Measurements from ENCODE around the gene TMEM236. TPM values are rescaled to one million over a fixed set of nuclear protein-coding genes. Genes with fewer than 3 reads are reported as not detected.

The TMEM236 gene
- total and polyA plus RNA-seq, 2 experiments from 2014 or later = 0.20 TPM; not detected in 1

DNA sequence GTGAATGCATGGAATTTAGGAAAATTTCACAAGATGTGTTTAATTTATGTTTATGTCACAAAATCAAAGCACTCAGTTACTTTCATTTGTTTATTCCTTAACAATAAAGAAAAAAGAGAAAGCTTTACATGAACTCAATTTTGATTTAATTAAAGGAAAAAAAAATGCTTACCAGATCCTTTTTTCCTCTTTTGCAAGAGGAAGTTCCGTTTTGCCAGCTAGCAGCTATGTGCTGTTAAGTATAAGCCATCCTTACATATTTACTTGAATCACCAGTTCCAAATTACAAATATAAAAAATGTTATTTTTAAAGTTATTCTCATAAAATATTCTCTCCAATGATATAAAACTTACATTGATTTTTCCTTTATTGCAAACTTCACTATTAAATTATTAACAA, 69.9 kb downstream of the TMEM236 start:
- H3K27me3 ChIP-seq = no peaks in the 10 kb centered on the region
- no peak overlapping the region for H3K27ac ChIP-seq
- TF ChIP-seq, protein P1, sequence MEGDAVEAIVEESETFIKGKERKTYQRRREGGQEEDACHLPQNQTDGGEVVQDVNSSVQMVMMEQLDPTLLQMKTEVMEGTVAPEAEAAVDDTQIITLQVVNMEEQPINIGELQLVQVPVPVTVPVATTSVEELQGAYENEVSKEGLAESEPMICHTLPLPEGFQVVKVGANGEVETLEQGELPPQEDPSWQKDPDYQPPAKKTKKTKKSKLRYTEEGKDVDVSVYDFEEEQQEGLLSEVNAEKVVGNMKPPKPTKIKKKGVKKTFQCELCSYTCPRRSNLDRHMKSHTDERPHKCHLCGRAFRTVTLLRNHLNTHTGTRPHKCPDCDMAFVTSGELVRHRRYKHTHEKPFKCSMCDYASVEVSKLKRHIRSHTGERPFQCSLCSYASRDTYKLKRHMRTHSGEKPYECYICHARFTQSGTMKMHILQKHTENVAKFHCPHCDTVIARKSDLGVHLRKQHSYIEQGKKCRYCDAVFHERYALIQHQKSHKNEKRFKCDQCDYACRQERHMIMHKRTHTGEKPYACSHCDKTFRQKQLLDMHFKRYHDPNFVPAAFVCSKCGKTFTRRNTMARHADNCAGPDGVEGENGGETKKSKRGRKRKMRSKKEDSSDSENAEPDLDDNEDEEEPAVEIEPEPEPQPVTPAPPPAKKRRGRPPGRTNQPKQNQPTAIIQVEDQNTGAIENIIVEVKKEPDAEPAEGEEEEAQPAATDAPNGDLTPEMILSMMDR (IDR thresholded peaks at IDR 0.05; ENCODE audit: low read depth, low read length) = no peak
- H3K36me3 ChIP-seq = no peaks in the 10 kb centered on the region
- no peaks in the 10 kb centered on the region for H3K9me3 ChIP-seq (ENCODE audit: low read depth)
- DNase-seq (ENCODE audit: low read depth in 1 of 2, low spot score in 1 of 2) = no peak
- no peak overlapping the region for H3K4me3 ChIP-seq
- H3K4me1 ChIP-seq (ENCODE audit: low read depth) = no peaks in the 10 kb centered on the region

DNA sequence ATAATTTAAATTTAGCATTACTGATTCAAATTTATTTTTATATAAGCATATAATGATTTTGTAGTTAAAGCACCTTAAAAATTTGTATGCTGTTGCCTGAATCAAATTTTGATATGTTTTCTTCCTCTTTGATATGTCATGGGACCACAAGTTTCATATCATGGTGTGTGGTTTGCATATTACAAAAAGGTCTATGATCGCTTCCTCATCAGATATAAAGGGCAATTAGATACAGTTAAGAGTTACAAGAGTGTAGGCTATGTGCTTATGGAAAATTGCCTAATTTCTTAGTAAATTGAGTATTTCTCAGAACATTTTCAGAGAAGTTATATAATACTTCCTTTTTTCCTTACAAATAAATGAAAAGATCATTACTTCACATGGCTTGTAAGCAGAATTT, 79.3 kb downstream of the TMEM236 start:
- Histone ChIP-seq H3K27me3 (no peaks in the 10 kb centered on the region), H3K4me3 (no peak overlapping the region), H3K4me1 (ENCODE audit: low read depth) (peaks cover 10% of the 10 kb centered on the region), H3K27ac (no peak overlapping the region), H3K36me3 (no peaks in the 10 kb centered on the region), H3K9me3 (ENCODE audit: low read depth) (no peaks in the 10 kb centered on the region)
- TF ChIP-seq, protein P1 (IDR thresholded peaks at IDR 0.05; ENCODE audit: low read depth, low read length) = no peak
- no peak for DNase-seq (ENCODE audit: low read depth in 1 of 2, low spot score in 1 of 2)

DNA sequence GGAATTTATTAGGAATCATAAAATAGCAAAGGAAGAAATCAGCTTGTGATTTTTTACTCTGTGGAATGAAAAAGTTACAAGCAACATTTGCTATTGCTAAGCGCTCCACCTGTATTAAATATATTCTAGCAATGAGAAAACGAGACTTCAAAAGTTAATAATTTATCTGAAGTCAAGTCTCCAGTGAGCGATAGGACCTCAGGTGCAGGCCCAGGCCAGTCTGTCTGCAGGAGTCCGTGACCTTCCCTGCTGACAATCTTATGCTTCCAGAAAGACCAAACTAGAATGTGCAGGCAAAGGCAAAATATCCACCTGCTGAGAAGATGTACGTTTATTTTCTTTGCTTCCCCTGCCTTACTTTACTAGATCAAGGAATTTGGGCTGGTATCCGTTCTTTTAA, 79.9 kb downstream of the TMEM236 start:
- Histone ChIP-seq H3K27ac (no peak overlapping the region), H3K9me3 (ENCODE audit: low read depth) (no peaks in the 10 kb centered on the region), H3K4me3 (no peak overlapping the region), H3K4me1 (ENCODE audit: low read depth) (peaks cover 15% of the 10 kb centered on the region), H3K27me3 (no peaks in the 10 kb centered on the region), H3K36me3 (no peaks in the 10 kb centered on the region)
- no peak for DNase-seq (ENCODE audit: low read depth in 1 of 2, low spot score in 1 of 2)
- TF ChIP-seq, protein P1 (IDR thresholded peaks at IDR 0.05; ENCODE audit: low read depth, low read length) = no peak

- no peaks in the 10 kb centered on the region for H3K9me3 ChIP-seq (ENCODE audit: low read depth)
- TF ChIP-seq, protein P1 (IDR thresholded peaks at IDR 0.05; ENCODE audit: low read depth, low read length) = no peak
- no peaks in the 10 kb centered on the region for H3K36me3 ChIP-seq
Measured at GRCh38 chr10:17833656-17834055, 81.7 kb downstream of the TMEM236 start.

GRCh38 chr10:17835688-17836087, 83.7 kb downstream of the TMEM236 start:
- DNase-seq (ENCODE audit: low read depth in 1 of 2, low spot score in 1 of 2) = peak; percentile 31 to 59
- H3K4me1 ChIP-seq (ENCODE audit: low read depth) = peaks cover 22% of the 10 kb centered on the region
- H3K4me3 ChIP-seq = no peak overlapping the region
- TF ChIP-seq, protein P1 (IDR thresholded peaks at IDR 0.05; ENCODE audit: low read depth, low read length) = no peak
- no peaks in the 10 kb centered on the region for H3K36me3 ChIP-seq
- H3K27ac ChIP-seq = peak overlapping the region; percentile 39
- H3K9me3 ChIP-seq (ENCODE audit: low read depth) = no peaks in the 10 kb centered on the region
- no peaks in the 10 kb centered on the region for H3K27me3 ChIP-seq

More at GRCh38 chr10:17833656-17834055, 81.7 kb downstream of the TMEM236 start:
- no peak for DNase-seq (ENCODE audit: low read depth in 1 of 2, low spot score in 1 of 2)
- no peaks in the 10 kb centered on the region for H3K27me3 ChIP-seq
- H3K27ac ChIP-seq = no peak overlapping the region
- H3K4me1 ChIP-seq (ENCODE audit: low read depth) = peaks cover 22% of the 10 kb centered on the region
- H3K4me3 ChIP-seq = no peak overlapping the region

- Histone ChIP-seq H3K9me3 (ENCODE audit: low read depth) (no peaks in the 10 kb centered on the region), H3K4me1 (ENCODE audit: low read depth) (peaks cover 22% of the 10 kb centered on the region), H3K36me3 (no peaks in the 10 kb centered on the region), H3K27me3 (no peaks in the 10 kb centered on the region), H3K27ac (peak overlapping the region; percentile 71), H3K4me3 (no peak overlapping the region)
- TF ChIP-seq, protein P1 (IDR thresholded peaks at IDR 0.05; ENCODE audit: low read depth, low read length) = no peak
- DNase-seq (ENCODE audit: low read depth in 1 of 2, low spot score in 1 of 2) = peak; percentile 71 to 86
Measured at GRCh38 chr10:17836942-17837341, 84.9 kb downstream of the TMEM236 start.
